Measurements from ENCODE around the gene XRCC2.
"Not testable (repeated sequence)": the region's sequence is repeated elsewhere in the genome, so short reads cannot be mapped to it uniquely, and the experiment has no call there.

GRCh38 chr7:152692196-152692595 lies 16.3 kb upstream of the XRCC2 start:
- not testable (repeated sequence) for TF ChIP-seq CTCF (IDR thresholded peaks at IDR 0.05 in 4 of 5, conservative IDR thresholded peaks at IDR 0.05 in 1 of 5); POLR2A (IDR thresholded peaks at IDR 0.05)
